Common myeloid progenitor, CD34-positive (primary cell): ENCODE results near the gene CDON.

Experiments
- CTCF ChIA-PET: fragments of 350-600 bp; sonication (Branson Sonifier 250); formaldehyde crosslinking; loops from one replicate; lab custom pipeline; 2021; ENCODE audit warnings: antibody characterized with exemption; lab: Charles Lee
- POLR2A ChIA-PET: fragments of 350-600 bp; sonication (Branson Sonifier 250); formaldehyde crosslinking; loops from one replicate; lab custom pipeline; 2021; ENCODE audit warnings: antibody characterized with exemption; lab: Charles Lee
- DNase-seq, 3 donors: peaks; one replicate each; pipeline versions ENCODE4 v3.0.0 to v3.0.0-alpha.2; 2013
- H3K27ac ChIP-seq, 2 experiments: 1 replicate in 1 of 2; 2 replicates in 1 of 2; pipeline ENCODE4 v1.7.0; 2013; ENCODE audit warnings: inconsistent platforms in 2 of 2, low read length in 2 of 2, mild to moderate bottlenecking in 2 of 2, low read depth in 1 of 2, moderate library complexity in 1 of 2; ENCODE audit not compliant: severe bottlenecking in 2 of 2, insufficient read depth in 1 of 2, poor library complexity in 1 of 2
- H3K27me3 ChIP-seq, 5 experiments: replicated peaks in 2 of 5; 1 replicate in 3 of 5; 2 replicates in 2 of 5; pipeline versions ENCODE4 v1.6.1 to v1.7.0; 2013; ENCODE audit warnings: low read length in 4 of 5, mild to moderate bottlenecking in 2 of 5, moderate library complexity in 2 of 5, inconsistent platforms in 1 of 5; ENCODE audit not compliant: insufficient read depth in 5 of 5, control insufficient read depth in 4 of 5
- H3K36me3 ChIP-seq, 4 experiments: 1 replicate in 2 of 4; 2 replicates in 2 of 4; pipeline versions ENCODE4 v1.6.1 to v1.7.0; 2013; ENCODE audit warnings: low read length in 3 of 4, control low read depth in 1 of 4, mild to moderate bottlenecking in 1 of 4; ENCODE audit not compliant: control insufficient read depth in 4 of 4, insufficient read depth in 4 of 4
- H3K4me1 ChIP-seq, 4 experiments: 1 replicate in 3 of 4; 2 replicates in 1 of 4; pipeline versions ENCODE4 v1.6.1 to v1.7.1; 2013; ENCODE audit warnings: low read length in 3 of 4, mild to moderate bottlenecking in 3 of 4, control low read depth in 1 of 4, inconsistent platforms in 1 of 4, moderate library complexity in 1 of 4; ENCODE audit not compliant: control insufficient read depth in 4 of 4, insufficient read depth in 4 of 4; ENCODE audit errors: control extremely low read depth in 1 of 4
- H3K4me3 ChIP-seq, 7 experiments: 1 replicate in 4 of 7; 2 replicates in 3 of 7; pipeline versions ENCODE4 v1.5.1 to v1.7.0; 2013; ENCODE audit warnings: mild to moderate bottlenecking in 7 of 7, low read length in 6 of 7, moderate library complexity in 6 of 7, inconsistent platforms in 2 of 7, low read depth in 2 of 7, control low read depth in 1 of 7; ENCODE audit not compliant: insufficient read depth in 4 of 7, control insufficient read depth in 1 of 7; ENCODE audit errors: extremely low read depth in 1 of 7
- H3K9me3 ChIP-seq, 5 experiments: 1 replicate in 4 of 5; 2 replicates in 1 of 5; pipeline versions ENCODE4 v1.6.1 to v1.7.1; 2013; ENCODE audit warnings: low read length in 4 of 5, mild to moderate bottlenecking in 2 of 5, inconsistent platforms in 1 of 5, low read depth in 1 of 5, moderate library complexity in 1 of 5; ENCODE audit not compliant: control insufficient read depth in 4 of 5, insufficient read depth in 2 of 5; ENCODE audit errors: control extremely low read depth in 1 of 5
- WGBS: methylation state at CpG from one replicate; pipeline ENCODE4 v1.1.5; 2013; ENCODE audit not compliant: insufficient coverage; 5-methylcytosine and 5-hydroxymethylcytosine counted together

The CDON gene

DNA sequence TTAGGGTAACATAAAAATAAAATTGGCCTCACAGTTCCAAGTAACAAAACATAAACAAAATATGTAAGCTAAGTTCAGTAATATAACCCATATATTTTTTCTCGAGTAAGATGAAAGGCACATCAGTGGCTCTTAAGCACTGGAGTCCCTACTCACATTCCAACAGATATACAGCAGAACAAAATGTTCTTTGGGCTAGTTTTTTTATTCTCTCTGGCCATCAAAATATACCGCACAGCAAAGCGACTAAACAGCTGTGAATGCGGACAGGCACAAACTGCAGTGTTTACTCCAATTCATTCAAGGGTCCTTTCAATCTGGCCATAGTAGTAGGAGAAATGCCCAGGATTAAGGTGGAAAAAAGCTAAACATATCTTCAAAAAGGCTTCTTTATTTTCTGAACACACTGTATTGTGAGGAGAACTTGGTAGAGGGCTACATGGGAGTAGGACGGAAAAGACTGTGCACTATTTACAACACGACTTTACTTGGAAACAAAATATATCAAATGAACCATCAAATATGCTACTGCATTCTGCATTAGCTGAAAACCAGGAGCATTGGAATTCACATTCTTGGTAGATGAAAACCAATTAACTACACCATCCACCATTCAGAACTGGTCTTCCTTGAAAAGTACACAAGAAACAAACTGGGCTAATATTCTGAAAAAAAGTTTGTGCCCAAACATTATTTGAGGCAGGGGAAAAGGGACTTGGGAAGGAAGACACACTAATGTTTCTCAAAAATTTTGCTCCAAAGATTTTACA lies 4.4 kb downstream of the CDON start:
- ChIA-PET CTCF (interaction anchor here (0.6 to 0.7 kb wide), 2 partner anchors 107 to 128 kb away, joined by 3 read pairs; no protein-coding TSS in a partner anchor), POLR2A (no interaction called here)
- Histone ChIP-seq H3K27me3 (peaks cover 25 to 85% (median 45%) of the 10 kb centered on the region in 5 experiments), H3K36me3 (no peaks in the 10 kb centered on the region), H3K4me3 (no peak overlapping the region), H3K4me1 (peaks cover 0 to 10% (median 7%) of the 10 kb centered on the region in 4 experiments), H3K9me3 (no peaks in the 10 kb centered on the region), H3K27ac (no peak overlapping the region)
- WGBS: 95% methylated on average over 5 of the region's 6 CpGs
- no peak for DNase-seq

DNA sequence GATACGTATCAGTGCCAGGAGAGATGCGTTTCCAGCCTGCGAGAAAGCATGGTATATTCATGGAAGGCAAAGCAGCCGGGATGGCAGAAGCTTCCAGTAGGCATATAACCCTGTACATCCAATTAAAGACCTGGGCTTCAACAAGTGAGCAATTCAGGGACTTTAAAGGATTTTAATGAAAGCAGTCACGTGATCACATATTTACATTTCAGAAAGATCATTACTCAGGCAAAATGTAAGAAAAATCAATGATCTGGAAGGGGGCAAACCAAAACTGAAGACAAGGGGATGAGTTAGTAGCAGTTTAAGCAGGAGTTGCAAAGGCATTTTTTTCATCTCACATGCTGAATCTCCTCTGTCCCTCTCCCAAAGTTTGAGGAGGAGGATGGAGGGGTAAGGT lies 7.8 kb downstream of the CDON start:
- H3K27ac ChIP-seq: no peak overlapping the region
- H3K36me3 ChIP-seq: no peaks in the 10 kb centered on the region
- no peak for DNase-seq
- 97% methylated on average over 4 of the region's 5 CpGs for WGBS
- no peaks in the 10 kb centered on the region for H3K9me3 ChIP-seq
- ChIA-PET POLR2A (no interaction called here), CTCF (no interaction called here)
- H3K4me3 ChIP-seq: no peak overlapping the region
- H3K4me1 ChIP-seq: no peaks in the 10 kb centered on the region
- H3K27me3 ChIP-seq: peaks cover 17 to 81% (median 25%) of the 10 kb centered on the region in 5 experiments

DNA sequence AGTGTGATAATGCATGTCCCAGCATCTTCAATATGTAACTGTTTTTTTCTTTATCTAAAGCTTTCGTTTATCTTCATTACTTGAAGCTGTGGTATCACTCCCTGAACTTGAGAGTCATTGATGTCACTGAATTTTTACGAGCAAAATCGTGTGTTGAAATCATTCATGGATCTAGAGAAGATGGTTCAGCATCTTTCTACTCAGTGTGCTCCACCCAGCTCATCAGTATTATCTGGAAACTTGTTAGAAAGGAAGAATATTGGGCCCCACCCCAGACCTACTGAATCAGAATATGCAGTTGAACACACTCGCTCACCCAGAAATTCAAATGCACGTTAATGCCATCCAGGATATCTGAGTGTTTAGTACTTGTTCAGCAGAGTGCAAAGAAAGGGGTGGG lies 8.3 kb downstream of the CDON start:
- Histone ChIP-seq H3K27me3 (peaks cover 15 to 81% (median 21%) of the 10 kb centered on the region in 5 experiments), H3K36me3 (no peaks in the 10 kb centered on the region), H3K9me3 (no peaks in the 10 kb centered on the region), H3K4me1 (no peaks in the 10 kb centered on the region), H3K4me3 (no peak overlapping the region), H3K27ac (no peak overlapping the region)
- DNase-seq: no peak
- POLR2A ChIA-PET: no interaction called here
- CTCF ChIA-PET: no interaction called here
- WGBS: 100% methylated on average over 4 of the region's 5 CpGs

DNA sequence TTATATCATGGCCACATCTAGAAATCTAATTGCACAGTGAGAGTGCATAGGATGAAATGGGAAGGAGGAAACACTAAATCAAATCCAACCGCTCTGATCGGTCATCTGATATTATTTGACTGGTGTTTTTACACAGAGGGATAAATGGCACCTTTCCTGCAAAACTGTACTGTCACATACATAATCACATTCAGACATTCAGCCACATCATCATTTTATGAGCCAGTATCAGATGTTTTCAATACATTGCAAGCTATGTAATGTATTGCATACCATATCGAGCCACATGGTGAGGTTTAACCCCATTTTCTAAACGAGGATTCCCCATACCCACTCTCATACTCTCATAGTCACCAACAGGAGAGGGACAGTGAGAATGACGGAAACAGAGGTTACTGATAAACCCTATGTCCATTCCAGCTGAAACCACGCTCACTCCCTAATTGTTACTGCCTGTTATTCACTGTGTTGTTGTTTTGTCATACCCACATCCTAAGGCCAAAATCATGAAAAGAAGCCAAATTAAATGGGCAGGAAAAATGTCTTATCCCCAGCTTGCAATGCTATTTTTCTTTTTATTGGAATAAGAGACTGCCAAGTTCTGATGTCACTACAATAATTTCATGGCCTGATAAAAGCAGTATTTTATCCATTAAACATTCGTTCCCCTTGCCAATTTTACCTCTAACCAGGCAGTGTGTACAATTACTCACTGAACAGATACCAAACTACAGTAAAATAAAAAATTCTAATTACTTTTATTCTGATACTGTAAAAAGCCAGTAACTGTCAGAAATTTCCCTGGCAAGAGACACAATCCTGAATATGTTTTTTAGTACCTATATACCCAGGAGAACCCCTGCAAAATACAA lies 9.0 kb downstream of the CDON start:
- 80% methylated on average over 1 of the region's 7 CpGs for WGBS
- no peak overlapping the region for H3K27ac ChIP-seq
- H3K4me1 ChIP-seq: no peaks in the 10 kb centered on the region
- no peaks in the 10 kb centered on the region for H3K9me3 ChIP-seq
- H3K36me3 ChIP-seq: no peaks in the 10 kb centered on the region
- peaks cover 11 to 78% (median 20%) of the 10 kb centered on the region in 5 experiments for H3K27me3 ChIP-seq
- H3K4me3 ChIP-seq: no peak overlapping the region
- ChIA-PET POLR2A (no interaction called here), CTCF (no interaction called here)
- no peak for DNase-seq

DNA sequence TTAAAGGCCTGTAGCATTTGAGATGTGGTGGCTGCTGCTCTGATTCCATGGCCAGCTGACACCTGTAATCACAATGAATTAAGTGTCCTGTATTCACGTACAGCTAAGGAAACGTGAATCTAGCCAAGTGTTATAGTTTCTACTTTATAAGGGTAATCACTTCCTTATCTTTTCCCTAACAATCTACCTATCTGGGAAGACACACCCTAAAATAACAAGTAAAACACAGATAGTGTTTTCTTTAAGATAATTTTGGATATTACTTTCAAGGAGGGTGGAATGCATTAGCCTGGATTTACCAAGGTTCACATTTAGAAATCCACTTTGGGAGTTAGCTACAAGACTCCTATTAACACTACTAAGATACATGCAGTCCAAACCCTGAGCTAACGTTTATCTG lies 11.5 kb downstream of the CDON start:
- H3K4me3 ChIP-seq: no peak overlapping the region
- no peaks in the 10 kb centered on the region for H3K4me1 ChIP-seq
- 100% methylated on average over 1 of the region's 3 CpGs for WGBS
- no peak for DNase-seq
- H3K9me3 ChIP-seq: no peaks in the 10 kb centered on the region
- ChIA-PET POLR2A (no interaction called here), CTCF (interaction anchor here (1.4 kb wide), 1 partner anchor 29 kb away, joined by 3 read pairs; no protein-coding TSS in a partner anchor)
- H3K27me3 ChIP-seq: peaks cover 0 to 69% (median 6%) of the 10 kb centered on the region in 5 experiments
- H3K36me3 ChIP-seq: no peaks in the 10 kb centered on the region
- H3K27ac ChIP-seq: no peak overlapping the region

DNA sequence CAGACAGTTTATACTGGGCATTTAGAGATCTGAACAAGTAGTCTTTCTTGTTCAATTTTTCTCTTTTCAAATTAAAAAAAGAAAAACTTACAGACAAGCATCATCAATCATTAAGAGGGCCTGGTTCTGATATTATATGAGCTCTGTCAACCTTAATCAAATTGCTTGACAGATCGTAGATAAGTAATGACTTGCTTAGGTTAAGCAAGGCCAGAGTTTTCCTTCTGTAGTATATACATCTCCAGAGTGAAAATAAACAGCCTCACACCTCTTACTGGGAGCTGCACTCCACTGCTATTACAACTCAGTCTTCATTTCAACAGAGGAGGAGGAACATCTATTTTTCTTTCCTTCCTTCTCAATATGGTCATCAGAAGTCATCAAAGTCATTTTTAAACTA lies 13.5 kb downstream of the CDON start:
- no peak overlapping the region for H3K27ac ChIP-seq
- H3K9me3 ChIP-seq: no peaks in the 10 kb centered on the region
- H3K4me1 ChIP-seq: no peaks in the 10 kb centered on the region
- ChIA-PET POLR2A (no interaction called here), CTCF (no interaction called here)
- H3K4me3 ChIP-seq: no peak overlapping the region
- H3K27me3 ChIP-seq: peaks cover 0 to 50% (median 5%) of the 10 kb centered on the region in 5 experiments
- no peak for DNase-seq
- no CpG with 5 or more reads among the region's 1 CpG for WGBS
- no peaks in the 10 kb centered on the region for H3K36me3 ChIP-seq

DNA sequence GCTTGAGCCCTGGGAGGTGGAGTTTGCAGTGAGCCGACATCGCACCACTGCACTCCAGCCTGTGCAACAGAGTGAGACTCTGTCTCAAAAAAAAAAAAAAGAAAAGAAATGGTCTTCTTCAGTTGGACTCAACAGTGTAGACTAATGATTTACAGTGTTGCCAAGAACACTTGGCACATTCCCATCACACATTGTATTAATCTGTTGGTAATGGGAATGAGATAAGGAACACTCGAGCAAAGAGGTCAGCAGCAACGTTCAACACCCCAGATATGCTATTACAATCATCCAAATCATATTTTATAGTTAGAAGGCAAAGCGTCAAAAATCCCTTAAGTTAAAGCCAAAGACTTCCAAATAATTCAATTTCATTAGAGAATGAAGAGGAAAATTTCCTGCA lies 14.5 kb downstream of the CDON start:
- H3K27me3 ChIP-seq: peaks cover 0 to 53% (median 7%) of the 10 kb centered on the region in 5 experiments
- WGBS: no CpG with 5 or more reads among the region's 5 CpGs
- ChIA-PET CTCF (no interaction called here), POLR2A (no interaction called here)
- no peaks in the 10 kb centered on the region for H3K9me3 ChIP-seq
- H3K36me3 ChIP-seq: no peaks in the 10 kb centered on the region
- H3K4me1 ChIP-seq: no peaks in the 10 kb centered on the region
- no peak overlapping the region for H3K4me3 ChIP-seq
- DNase-seq: no peak
- H3K27ac ChIP-seq: no peak overlapping the region
